Ishikawa (cell line): Measurements from ENCODE around the gene PLIN1.

Experiments used
- CEBPB ChIP-seq: IDR thresholded peaks from 2 replicates; pipeline ENCODE4 v1.6.1; 2012
- CREB1 ChIP-seq: IDR thresholded peaks from 2 replicates; pipeline ENCODE4 v1.6.1; 2012; ENCODE audit warnings: low read depth
- EGR1 ChIP-seq: IDR thresholded peaks from 2 replicates; pipeline ENCODE4 v1.6.1; 2012
- EP300 ChIP-seq: IDR thresholded peaks from 2 replicates; pipeline ENCODE4 v1.6.1; 2012; ENCODE audit warnings: borderline replicate concordance
- FOXM1 ChIP-seq: IDR thresholded peaks from 2 replicates; pipeline ENCODE4 v1.6.1; 2012; ENCODE audit warnings: low read depth, borderline replicate concordance
- NFIC ChIP-seq: IDR thresholded peaks from 2 replicates; pipeline ENCODE4 v1.6.1; 2012
- RAD21 ChIP-seq: IDR thresholded peaks from 2 replicates; pipeline ENCODE4 v1.6.1; 2012; ENCODE audit warnings: low read depth
- TAF1 ChIP-seq: IDR thresholded peaks from 2 replicates; pipeline ENCODE4 v1.6.1; 2012; ENCODE audit warnings: low read depth, mild to moderate bottlenecking
- TCF12 ChIP-seq: IDR thresholded peaks from 2 replicates; pipeline ENCODE4 v1.6.1; 2012; ENCODE audit warnings: low read depth
- TEAD4 ChIP-seq: IDR thresholded peaks from 2 replicates; pipeline ENCODE4 v1.6.1; 2012
- YY1 ChIP-seq: IDR thresholded peaks from 2 replicates; pipeline ENCODE4 v1.6.1; 2012; ENCODE audit warnings: low read depth
- ZBTB7A ChIP-seq: IDR thresholded peaks from 2 replicates; pipeline ENCODE4 v1.6.1; 2012; ENCODE audit warnings: low read depth
- TF ChIP-seq, protein P1 (sequence below): IDR thresholded peaks from 2 replicates; pipeline ENCODE4 v1.6.1; 2012; ENCODE audit warnings: low read depth, mild to moderate bottlenecking
- TF ChIP-seq, protein P2 (sequence below): IDR thresholded peaks from 2 replicates; pipeline ENCODE4 v1.6.1; 2012
- TF ChIP-seq, protein P3 (sequence below): IDR thresholded peaks from 2 replicates; pipeline ENCODE4 v1.6.1; 2012

The PLIN1 gene

DNA sequence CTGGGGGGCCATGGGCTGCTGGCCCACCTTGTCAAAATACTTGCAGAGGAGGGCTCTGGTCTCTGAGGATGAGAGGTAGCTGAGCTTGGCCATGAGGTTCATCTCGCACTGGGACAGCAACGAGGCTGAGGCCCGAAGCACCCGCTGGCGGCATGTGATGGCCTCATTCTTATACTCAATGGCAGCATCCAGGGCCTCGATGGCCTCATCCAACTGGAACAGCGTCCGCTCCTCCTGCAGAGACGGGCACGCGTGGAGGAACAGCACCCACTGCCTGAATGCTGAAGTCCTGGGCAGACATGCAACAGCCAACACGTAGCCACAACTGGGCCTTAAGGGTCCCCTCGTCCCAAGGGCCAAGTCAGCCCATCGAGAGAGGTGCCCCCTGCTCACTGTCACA is 48.9 kb downstream of the PLIN1 start:
- TF ChIP-seq ZBTB7A (no peak), NFIC (no peak), TAF1 (no peak), RAD21 (no peak), CREB1 (no peak), CEBPB (no peak), TCF12 (no peak), EP300 (no peak)
- TF ChIP-seq, protein P1, sequence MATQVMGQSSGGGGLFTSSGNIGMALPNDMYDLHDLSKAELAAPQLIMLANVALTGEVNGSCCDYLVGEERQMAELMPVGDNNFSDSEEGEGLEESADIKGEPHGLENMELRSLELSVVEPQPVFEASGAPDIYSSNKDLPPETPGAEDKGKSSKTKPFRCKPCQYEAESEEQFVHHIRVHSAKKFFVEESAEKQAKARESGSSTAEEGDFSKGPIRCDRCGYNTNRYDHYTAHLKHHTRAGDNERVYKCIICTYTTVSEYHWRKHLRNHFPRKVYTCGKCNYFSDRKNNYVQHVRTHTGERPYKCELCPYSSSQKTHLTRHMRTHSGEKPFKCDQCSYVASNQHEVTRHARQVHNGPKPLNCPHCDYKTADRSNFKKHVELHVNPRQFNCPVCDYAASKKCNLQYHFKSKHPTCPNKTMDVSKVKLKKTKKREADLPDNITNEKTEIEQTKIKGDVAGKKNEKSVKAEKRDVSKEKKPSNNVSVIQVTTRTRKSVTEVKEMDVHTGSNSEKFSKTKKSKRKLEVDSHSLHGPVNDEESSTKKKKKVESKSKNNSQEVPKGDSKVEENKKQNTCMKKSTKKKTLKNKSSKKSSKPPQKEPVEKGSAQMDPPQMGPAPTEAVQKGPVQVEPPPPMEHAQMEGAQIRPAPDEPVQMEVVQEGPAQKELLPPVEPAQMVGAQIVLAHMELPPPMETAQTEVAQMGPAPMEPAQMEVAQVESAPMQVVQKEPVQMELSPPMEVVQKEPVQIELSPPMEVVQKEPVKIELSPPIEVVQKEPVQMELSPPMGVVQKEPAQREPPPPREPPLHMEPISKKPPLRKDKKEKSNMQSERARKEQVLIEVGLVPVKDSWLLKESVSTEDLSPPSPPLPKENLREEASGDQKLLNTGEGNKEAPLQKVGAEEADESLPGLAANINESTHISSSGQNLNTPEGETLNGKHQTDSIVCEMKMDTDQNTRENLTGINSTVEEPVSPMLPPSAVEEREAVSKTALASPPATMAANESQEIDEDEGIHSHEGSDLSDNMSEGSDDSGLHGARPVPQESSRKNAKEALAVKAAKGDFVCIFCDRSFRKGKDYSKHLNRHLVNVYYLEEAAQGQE: no peak
- TF ChIP-seq, protein P2, sequence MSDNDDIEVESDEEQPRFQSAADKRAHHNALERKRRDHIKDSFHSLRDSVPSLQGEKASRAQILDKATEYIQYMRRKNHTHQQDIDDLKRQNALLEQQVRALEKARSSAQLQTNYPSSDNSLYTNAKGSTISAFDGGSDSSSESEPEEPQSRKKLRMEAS: no peak

DNA sequence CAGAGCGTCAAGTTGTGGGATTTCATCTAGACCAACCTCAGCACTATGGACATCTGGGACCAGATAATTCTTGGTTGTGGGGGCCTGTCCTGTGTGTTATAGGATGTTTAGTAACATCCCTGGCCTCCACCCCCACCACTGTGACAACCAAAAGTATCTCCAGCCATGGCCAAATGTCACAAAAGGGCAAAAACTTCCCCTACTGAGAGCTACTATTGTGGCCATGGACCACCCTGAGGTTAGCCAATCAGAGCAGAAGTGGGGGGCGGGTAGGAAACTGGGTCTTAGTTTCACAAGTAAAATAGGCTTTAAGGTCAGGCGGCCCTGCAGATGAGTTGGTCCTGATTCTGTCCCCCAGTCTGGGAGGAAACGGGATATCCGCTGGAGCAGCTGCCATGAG is 49.3 kb downstream of the PLIN1 start:
- TF ChIP-seq CEBPB: no peak
- no peak for TF ChIP-seq CREB1
- TF ChIP-seq, protein P2: no peak
- no peak for TF ChIP-seq NFIC
- no peak for TF ChIP-seq TEAD4
- no peak for TF ChIP-seq RAD21
- no peak for TF ChIP-seq TCF12
- no peak for TF ChIP-seq ZBTB7A
- TF ChIP-seq TAF1: no peak
- TF ChIP-seq, protein P1: no peak
- no peak for TF ChIP-seq YY1
- TF ChIP-seq, protein P3, sequence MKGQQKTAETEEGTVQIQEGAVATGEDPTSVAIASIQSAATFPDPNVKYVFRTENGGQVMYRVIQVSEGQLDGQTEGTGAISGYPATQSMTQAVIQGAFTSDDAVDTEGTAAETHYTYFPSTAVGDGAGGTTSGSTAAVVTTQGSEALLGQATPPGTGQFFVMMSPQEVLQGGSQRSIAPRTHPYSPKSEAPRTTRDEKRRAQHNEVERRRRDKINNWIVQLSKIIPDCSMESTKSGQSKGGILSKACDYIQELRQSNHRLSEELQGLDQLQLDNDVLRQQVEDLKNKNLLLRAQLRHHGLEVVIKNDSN: no peak
- no peak for TF ChIP-seq FOXM1
- TF ChIP-seq EGR1: no peak
- no peak for TF ChIP-seq EP300

DNA sequence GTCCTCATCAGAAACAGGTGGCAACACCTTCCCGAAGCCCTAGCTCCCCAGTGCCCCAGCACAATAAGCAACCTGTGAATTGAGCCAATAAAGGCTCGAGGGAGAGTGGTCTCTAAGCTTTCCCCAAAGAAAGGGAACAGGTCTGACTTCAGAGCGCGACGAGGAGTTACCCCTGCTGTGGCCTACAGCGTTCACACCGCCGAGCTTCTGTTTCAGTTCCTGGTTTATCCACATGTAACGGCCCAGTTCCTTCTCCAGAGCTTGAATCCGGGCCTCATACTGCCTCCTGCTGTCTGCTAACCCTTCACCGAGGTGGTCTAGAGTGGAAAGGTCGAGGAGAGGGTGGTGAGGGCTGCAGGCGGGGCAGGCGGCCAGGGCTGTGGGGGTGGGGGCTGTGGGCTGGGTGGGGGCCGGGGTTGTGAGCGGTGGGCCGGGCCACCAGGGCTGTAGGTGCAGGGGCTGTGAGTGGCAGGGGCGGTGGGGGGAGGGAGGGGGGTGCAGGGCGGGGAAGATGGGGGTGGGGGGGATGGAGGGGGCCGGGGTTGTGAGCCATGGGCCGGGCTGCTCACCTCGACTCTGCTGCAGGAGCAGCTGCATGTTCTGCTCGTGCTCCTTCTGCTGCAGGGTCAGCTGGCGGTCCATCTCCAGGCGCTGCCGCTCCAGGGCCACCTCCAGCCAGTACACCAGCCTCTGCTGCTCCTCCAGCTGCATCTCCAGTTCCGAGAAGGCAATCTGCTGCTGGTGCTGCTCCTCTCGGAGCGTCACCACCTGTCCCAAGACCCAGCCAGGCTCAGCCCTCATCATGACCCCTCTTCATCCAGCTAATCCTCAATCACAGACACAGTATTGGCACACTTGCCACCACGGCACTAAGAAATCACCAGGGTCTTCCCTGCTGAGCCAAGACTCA is 50.1 kb downstream of the PLIN1 start:
- TF ChIP-seq YY1: no peak
- TF ChIP-seq, protein P1: no peak
- TF ChIP-seq, protein P3: no peak
- TF ChIP-seq TEAD4: no peak
- no peak for TF ChIP-seq RAD21
- TF ChIP-seq EGR1: no peak
- no peak for TF ChIP-seq ZBTB7A
- TF ChIP-seq CREB1: no peak
- TF ChIP-seq EP300: no peak
- TF ChIP-seq TCF12: no peak
- TF ChIP-seq TAF1: no peak
- TF ChIP-seq NFIC: no peak
- no peak for TF ChIP-seq FOXM1
- TF ChIP-seq CEBPB: no peak

DNA sequence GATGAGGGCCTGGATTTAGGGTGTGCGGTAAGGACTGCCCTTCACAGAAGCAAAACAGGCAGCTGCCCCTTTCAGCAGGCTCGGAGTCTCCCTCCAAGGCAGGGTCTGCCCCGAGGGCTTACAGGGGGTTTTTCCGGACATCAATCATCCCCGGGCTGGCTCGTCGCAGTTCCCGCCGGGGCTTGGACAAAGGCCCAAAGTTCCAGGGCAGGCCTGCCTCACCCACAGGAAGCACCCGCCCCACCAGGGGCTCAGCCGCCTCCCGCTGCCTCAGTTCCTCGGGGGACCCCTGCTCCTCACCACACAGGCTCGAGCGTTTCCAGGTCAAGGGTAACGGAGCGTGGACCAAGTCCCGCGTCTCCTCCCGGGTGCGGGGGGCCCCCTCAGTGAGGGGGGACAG is 50.9 kb downstream of the PLIN1 start:
- TF ChIP-seq CREB1 (no peak), TEAD4 (no peak), FOXM1 (no peak), RAD21 (no peak), EGR1 (no peak), CEBPB (no peak), YY1 (no peak), EP300 (no peak), TAF1 (no peak), ZBTB7A (no peak), TCF12 (no peak), NFIC (no peak)
- TF ChIP-seq, protein P1: no peak
- TF ChIP-seq, protein P3: no peak
- TF ChIP-seq, protein P2: no peak
